Keratinocyte (primary cell): ENCODE results near the gene ERICH4. TPM values are rescaled to one million over a fixed set of nuclear protein-coding genes. Genes with fewer than 3 reads are reported as not detected.

Source experiments
- DNase-seq: peaks from one replicate; pipeline ENCODE4 v3.0.0-alpha.2; 2011; ENCODE audit warnings: low read depth, missing footprints, low spot score
- FAIRE-seq: peaks from 2 replicates; lab custom pipeline; 2011; peaks lifted over from hg19 to GRCh38; lab: Jason Lieb, UNC
- H2AFZ ChIP-seq: 2 replicates; pipeline ENCODE4 v1.6.0; 2012; ENCODE audit warnings: low read length, control low read depth, inconsistent platforms; ENCODE audit not compliant: control insufficient read depth
- H3K27ac ChIP-seq: 2 replicates; pipeline ENCODE4 v1.5.1; 2011; ENCODE audit warnings: low read length; ENCODE audit not compliant: control insufficient read depth, insufficient read depth
- H3K27me3 ChIP-seq: 3 replicates; pipeline ENCODE4 v1.6.0; 2011; ENCODE audit warnings: low read length; ENCODE audit not compliant: control insufficient read depth, insufficient read depth; ENCODE audit errors: extremely low read depth
- H3K36me3 ChIP-seq, 2 experiments: 2 replicates in 1 of 2; 3 replicates in 1 of 2; pipeline ENCODE4 v1.5.1; 2011; ENCODE audit warnings: low read length in 2 of 2, mild to moderate bottlenecking in 1 of 2; ENCODE audit not compliant: control insufficient read depth in 2 of 2, insufficient read depth in 2 of 2; ENCODE audit errors: extremely low read depth in 1 of 2
- H3K4me1 ChIP-seq: 3 replicates; pipeline ENCODE4 v1.5.1; 2011; ENCODE audit warnings: low read length; ENCODE audit not compliant: control insufficient read depth, insufficient read depth; ENCODE audit errors: extremely low read depth
- H3K4me2 ChIP-seq: 3 replicates; pipeline ENCODE4 v1.6.0; 2011; ENCODE audit warnings: low read depth, low read length; ENCODE audit not compliant: control insufficient read depth, insufficient read depth; ENCODE audit errors: extremely low read depth
- H3K4me3 ChIP-seq, 3 experiments: fragments of 200-600 bp in 1 of 3; sonication (generic) in 1 of 3; 2 replicates in 2 of 3; 3 replicates in 1 of 3; pipeline ENCODE4 v1.5.1; 2011 to 2016; ENCODE audit warnings: low read length in 3 of 3, mild to moderate bottlenecking in 3 of 3, control low read depth in 2 of 3, inconsistent platforms in 1 of 3, low read depth in 1 of 3, mixed read lengths in 1 of 3, mixed run types in 1 of 3, moderate library complexity in 1 of 3; ENCODE audit not compliant: control insufficient read depth in 2 of 3, insufficient read depth in 2 of 3; ENCODE audit errors: extremely low read depth in 1 of 3
- H3K79me2 ChIP-seq: 2 replicates; pipeline ENCODE4 v1.6.0; 2012; ENCODE audit warnings: low read length; ENCODE audit not compliant: control insufficient read depth, insufficient read depth
- H3K9ac ChIP-seq: 3 replicates; pipeline ENCODE4 v1.6.0; 2011; ENCODE audit warnings: low read length; ENCODE audit not compliant: control insufficient read depth, insufficient read depth; ENCODE audit errors: extremely low read depth
- H3K9me1 ChIP-seq: 3 replicates; pipeline ENCODE4 v1.6.0; 2011; ENCODE audit warnings: low read length; ENCODE audit not compliant: control insufficient read depth, insufficient read depth; ENCODE audit errors: extremely low read depth
- H3K9me3 ChIP-seq: 2 replicates; pipeline ENCODE4 v1.5.1; 2012; ENCODE audit warnings: low read depth, low read length; ENCODE audit not compliant: control insufficient read depth
- H4K20me1 ChIP-seq: 3 replicates; pipeline ENCODE4 v1.6.0; 2011; ENCODE audit warnings: low read length; ENCODE audit not compliant: control insufficient read depth, insufficient read depth; ENCODE audit errors: extremely low read depth
- EZH2 ChIP-seq: IDR thresholded peaks from one replicate; pipeline ENCODE4 v1.6.1; 2012; ENCODE audit warnings: inconsistent platforms, mild to moderate bottlenecking, low read length, moderate library complexity
- dilution Hi-C: fragments of 300-500 bp; cut with MboI; formaldehyde crosslinking; loops from one replicate; pipeline ENCODE4 v1.7.0; 2020; ENCODE audit warnings: low sequenced_read_pairs; ENCODE audit not compliant: extremely low pct_ligation_motif_present
- polyA plus RNA-seq, 5 experiments: library from polyadenylated mRNA; depleted of rRNA in 3 of 5; stranded (reverse) in 3 of 5; stranded (forward) in 1 of 5; unstranded in 1 of 5; fragments of >200 nt; gene quantifications; 1 replicate in 1 of 5; 2 replicates in 3 of 5; 3 replicates in 1 of 5; pipeline versions ENCODE4 v1.2.1 to v1.2.3, GENCODE V29; 2011 to 2012; ENCODE audit warnings: missing spikeins in 2 of 5, low read depth in 1 of 5, low replicate concordance in 1 of 5
- TF ChIP-seq, protein P1 (sequence below), 3 experiments: IDR thresholded peaks in 1 of 3; conservative IDR thresholded peaks in 1 of 3; optimal IDR thresholded peaks in 1 of 3; 2 replicates in 2 of 3; 3 replicates in 1 of 3; pipeline versions ENCODE3 to v1.5.1; 2011; ENCODE audit warnings: low read length in 3 of 3, mild to moderate bottlenecking in 3 of 3, moderate library complexity in 2 of 3, control low read depth in 1 of 3, inconsistent platforms in 1 of 3; ENCODE audit not compliant: insufficient read depth in 2 of 3; ENCODE audit errors: extremely low read depth in 1 of 3

ERICH4 gene
- polyA plus RNA-seq, 1 donor (not counting 4 experiments of a cell fraction or from before 2014, with no cell fraction given), result not detected

DNA sequence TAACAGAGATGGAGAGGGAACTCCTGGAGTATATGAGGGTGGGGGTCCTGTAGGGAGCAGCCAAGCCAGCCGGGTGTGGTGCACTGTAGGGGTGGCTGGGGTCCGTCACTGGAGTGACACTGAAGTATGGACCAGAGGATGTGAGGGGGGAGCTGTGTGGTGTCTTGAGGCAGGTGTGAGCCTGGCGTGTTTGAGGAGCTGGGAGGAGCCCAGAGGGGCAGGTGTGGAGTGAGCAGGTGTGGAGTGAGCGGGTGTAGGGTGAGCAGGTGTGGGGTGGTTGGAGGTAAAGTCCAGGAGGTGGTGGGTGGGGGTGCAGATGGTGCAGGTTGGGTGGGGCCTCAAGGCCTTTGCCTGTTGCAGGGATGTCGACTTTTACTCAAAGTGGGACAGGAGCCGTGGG is 21.6 kb upstream of the ERICH4 start:
- no peaks in the 10 kb centered on the region for H3K4me1 ChIP-seq
- dilution Hi-C loops, result no loop called here
- FAIRE-seq, result no peak

DNA sequence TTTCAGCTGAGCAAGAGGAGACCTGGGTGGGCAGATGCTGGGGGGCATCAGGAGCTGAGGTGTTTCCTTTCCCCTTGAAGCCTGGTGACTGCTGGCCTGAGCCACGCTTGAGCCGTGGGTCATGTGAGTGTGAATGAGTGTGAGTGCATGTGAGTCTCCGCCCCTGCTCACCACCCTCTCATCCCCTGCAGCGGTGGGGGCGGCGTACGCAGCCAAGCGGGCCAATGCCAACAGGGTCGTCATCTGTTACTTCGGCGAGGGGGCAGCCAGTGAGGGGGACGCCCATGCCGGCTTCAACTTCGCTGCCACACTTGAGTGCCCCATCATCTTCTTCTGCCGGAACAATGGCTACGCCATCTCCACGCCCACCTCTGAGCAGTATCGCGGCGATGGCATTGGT is 21.0 kb upstream of the ERICH4 start:
- dilution Hi-C loops, result no loop called here
- Histone ChIP-seq H4K20me1 (no peaks in the 10 kb centered on the region), H3K36me3 (peaks cover 16 to 19% of the 10 kb centered on the region in 2 experiments), H3K9me1 (no peaks in the 10 kb centered on the region), H3K4me3 (no peak overlapping the region), H3K27me3 (no peaks in the 10 kb centered on the region), H3K27ac (no peak overlapping the region), H3K4me1 (peaks cover 4% of the 10 kb centered on the region), H3K9ac (no peak overlapping the region), H3K9me3 (no peaks in the 10 kb centered on the region), H3K4me2 (no peak overlapping the region), H2AFZ (no peak overlapping the region), H3K79me2 (peaks cover 1% of the 10 kb centered on the region)
- FAIRE-seq, result no peak
- DNase-seq, result no peak
- TF ChIP-seq, protein P1, sequence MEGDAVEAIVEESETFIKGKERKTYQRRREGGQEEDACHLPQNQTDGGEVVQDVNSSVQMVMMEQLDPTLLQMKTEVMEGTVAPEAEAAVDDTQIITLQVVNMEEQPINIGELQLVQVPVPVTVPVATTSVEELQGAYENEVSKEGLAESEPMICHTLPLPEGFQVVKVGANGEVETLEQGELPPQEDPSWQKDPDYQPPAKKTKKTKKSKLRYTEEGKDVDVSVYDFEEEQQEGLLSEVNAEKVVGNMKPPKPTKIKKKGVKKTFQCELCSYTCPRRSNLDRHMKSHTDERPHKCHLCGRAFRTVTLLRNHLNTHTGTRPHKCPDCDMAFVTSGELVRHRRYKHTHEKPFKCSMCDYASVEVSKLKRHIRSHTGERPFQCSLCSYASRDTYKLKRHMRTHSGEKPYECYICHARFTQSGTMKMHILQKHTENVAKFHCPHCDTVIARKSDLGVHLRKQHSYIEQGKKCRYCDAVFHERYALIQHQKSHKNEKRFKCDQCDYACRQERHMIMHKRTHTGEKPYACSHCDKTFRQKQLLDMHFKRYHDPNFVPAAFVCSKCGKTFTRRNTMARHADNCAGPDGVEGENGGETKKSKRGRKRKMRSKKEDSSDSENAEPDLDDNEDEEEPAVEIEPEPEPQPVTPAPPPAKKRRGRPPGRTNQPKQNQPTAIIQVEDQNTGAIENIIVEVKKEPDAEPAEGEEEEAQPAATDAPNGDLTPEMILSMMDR (optimal IDR thresholded peaks at IDR 0.05 in 1 of 3, IDR thresholded peaks at IDR 0.05 in 1 of 3, conservative IDR thresholded peaks at IDR 0.05 in 1 of 3; ENCODE audit: extremely low read depth in 1 of 3, insufficient read depth in 2 of 3, low read length in 3 of 3), result no peak
- no peak for TF ChIP-seq EZH2

More for the DNA sequence above, 21.6 kb upstream of the ERICH4 start:
- Histone ChIP-seq H3K9me3 (no peaks in the 10 kb centered on the region), H2AFZ (no peak overlapping the region), H3K27ac (no peak overlapping the region), H3K36me3 (peaks cover 16 to 19% of the 10 kb centered on the region in 2 experiments), H3K27me3 (no peaks in the 10 kb centered on the region), H3K9ac (no peak overlapping the region), H3K79me2 (peaks cover 1% of the 10 kb centered on the region), H3K4me2 (no peak overlapping the region), H4K20me1 (no peaks in the 10 kb centered on the region), H3K9me1 (no peaks in the 10 kb centered on the region), H3K4me3 (no peak overlapping the region)
- TF ChIP-seq, protein P1 (optimal IDR thresholded peaks at IDR 0.05 in 1 of 3, IDR thresholded peaks at IDR 0.05 in 1 of 3, conservative IDR thresholded peaks at IDR 0.05 in 1 of 3; ENCODE audit: extremely low read depth in 1 of 3, insufficient read depth in 2 of 3, low read length in 3 of 3), result no peak
- TF ChIP-seq EZH2, result no peak
- DNase-seq, result no peak
